ENCODE results near the gene SAMD15. TPM values are rescaled to one million over a fixed set of nuclear protein-coding genes. Genes with fewer than 3 reads are reported as not detected.

The SAMD15 gene
- 20.8 TPM for total RNA-seq

GRCh38 chr14:77376771-77377501 lies at the start of gene SAMD15, which contains the start of gene TMED8:
SAMD15 (plus strand) TSS chr14:77377379; CDS start chr14:77377419, 40 bp downstream.
TMED8 (minus strand) TSS chr14:77377094; CDS start chr14:77377053, 41 bp downstream.

GRCh38 chr14:77423423-77423822 lies 46.2 kb downstream of the SAMD15 start, which contains the start of gene NOXRED1:
NOXRED1 (minus strand) TSS chr14:77423523; CDS start chr14:77422889, 634 bp downstream.

Other genes starting within 250 kb of the SAMD15 start
- gene ZDHHC22, start 235.6 kb upstream of the SAMD15 start, total RNA-seq = 31.1 TPM
- 12.7 TPM for gene TMEM63C, start 195.6 kb upstream of the SAMD15 start, total RNA-seq
- gene NGB, start 106.2 kb upstream of the SAMD15 start, total RNA-seq = 17.8 TPM
- 19.6 TPM for gene POMT2, start 56.5 kb upstream of the SAMD15 start, total RNA-seq
- gene GSTZ1, start 56.3 kb upstream of the SAMD15 start, total RNA-seq = 7.4 TPM
- 30.0 TPM for gene TMED8, start 285 bp upstream of the SAMD15 start, total RNA-seq
- 0.69 TPM for gene NOXRED1, start 46.1 kb downstream of the SAMD15 start, total RNA-seq
- gene VIPAS39, start 80.2 kb downstream of the SAMD15 start, total RNA-seq = 26.3 TPM
- 111 TPM for gene AHSA1, start 80.7 kb downstream of the SAMD15 start, total RNA-seq
- 1.8 TPM for gene ISM2, start 121.4 kb downstream of the SAMD15 start, total RNA-seq
- 49.1 TPM for gene SPTLC2, start 239.3 kb downstream of the SAMD15 start, total RNA-seq

All from diencephalon (tissue), 1 donor.